Astrocyte (in vitro differentiated cells and primary cell): Measurements from ENCODE around the gene NEK7. TPM values are rescaled to one million over a fixed set of nuclear protein-coding genes. Genes with fewer than 3 reads are reported as not detected.

ENCODE experiments used
- DNase-seq: peaks from one replicate; pipeline ENCODE4 v3.0.0-alpha.2; 2010; ENCODE audit warnings: low read depth
- FAIRE-seq: peaks from 2 replicates; lab custom pipeline; 2011; peaks lifted over from hg19 to GRCh38; lab: Jason Lieb, UNC
- H2AFZ ChIP-seq: 2 replicates; pipeline ENCODE4 v1.6.0; 2012; ENCODE audit warnings: low read depth, low read length, inconsistent platforms
- H3K27ac ChIP-seq: 2 replicates; pipeline ENCODE4 v1.5.1; 2011; ENCODE audit warnings: low read depth, low read length, inconsistent platforms
- H3K27me3 ChIP-seq: 2 replicates; pipeline ENCODE4 v1.6.0; 2011; ENCODE audit warnings: low read length, inconsistent platforms; ENCODE audit not compliant: insufficient read depth
- H3K36me3 ChIP-seq: 2 replicates; pipeline ENCODE4 v1.5.1; 2011; ENCODE audit warnings: low read length, inconsistent platforms; ENCODE audit not compliant: insufficient read depth
- H3K4me1 ChIP-seq: 2 replicates; pipeline ENCODE4 v1.5.1; 2011; ENCODE audit warnings: low read length, inconsistent platforms; ENCODE audit not compliant: insufficient read depth
- H3K4me2 ChIP-seq: 2 replicates; pipeline ENCODE4 v1.6.0; 2012; ENCODE audit warnings: low read length, inconsistent platforms
- H3K4me3 ChIP-seq: 2 replicates; pipeline ENCODE4 v1.5.1; 2011; ENCODE audit warnings: low read depth, mild to moderate bottlenecking, low read length, inconsistent platforms; ENCODE audit not compliant: insufficient read depth
- H3K79me2 ChIP-seq: 2 replicates; pipeline ENCODE4 v1.6.0; 2012; ENCODE audit warnings: mild to moderate bottlenecking, low read length, inconsistent platforms; ENCODE audit not compliant: insufficient read depth
- H3K9ac ChIP-seq: 2 replicates; pipeline ENCODE4 v1.6.0; 2012; ENCODE audit warnings: mild to moderate bottlenecking, low read length, inconsistent platforms
- H3K9me3 ChIP-seq: 2 replicates; pipeline ENCODE4 v1.5.1; 2012; ENCODE audit warnings: low read depth, mild to moderate bottlenecking, low read length, inconsistent platforms; ENCODE audit not compliant: insufficient read depth
- H4K20me1 ChIP-seq: 2 replicates; pipeline ENCODE4 v1.6.0; 2012; ENCODE audit warnings: low read length, inconsistent platforms; ENCODE audit not compliant: insufficient read depth
- H3K27ac Mint-ChIP-seq: one replicate; pipeline ENCODE4 v1.8.0; 2021; ENCODE audit warnings: mild to moderate bottlenecking, mixed read lengths; ENCODE audit not compliant: unreplicated experiment
- H3K27me3 Mint-ChIP-seq: one replicate; pipeline ENCODE4 v1.8.0; 2021; ENCODE audit warnings: low read depth, mixed read lengths; ENCODE audit not compliant: unreplicated experiment
- H3K36me3 Mint-ChIP-seq: one replicate; pipeline ENCODE4 v1.8.0; 2021; ENCODE audit warnings: low read depth, mixed read lengths; ENCODE audit not compliant: unreplicated experiment
- H3K4me1 Mint-ChIP-seq: one replicate; pipeline ENCODE4 v1.8.0; 2021; ENCODE audit warnings: low read depth, mixed read lengths; ENCODE audit not compliant: unreplicated experiment
- H3K4me3 Mint-ChIP-seq: one replicate; pipeline ENCODE4 v1.8.0; 2021; ENCODE audit warnings: mild to moderate bottlenecking, moderate library complexity, mixed read lengths; ENCODE audit not compliant: unreplicated experiment
- H3K9me3 Mint-ChIP-seq: one replicate; pipeline ENCODE4 v1.8.0; 2021; ENCODE audit warnings: mild to moderate bottlenecking, mixed read lengths; ENCODE audit not compliant: unreplicated experiment
- CTCF ChIP-seq: IDR thresholded peaks from 2 replicates; pipeline ENCODE4 v1.5.1; 2011; ENCODE audit warnings: low read depth, mild to moderate bottlenecking, inconsistent platforms, low read length, moderate library complexity; ENCODE audit not compliant: insufficient read depth
- EZH2 ChIP-seq: IDR thresholded peaks from 2 replicates; pipeline ENCODE4 v1.6.1; 2012; ENCODE audit warnings: mild to moderate bottlenecking, low read length, inconsistent platforms; ENCODE audit not compliant: insufficient read depth
- total RNA-seq: library from RNA; stranded (reverse); gene quantifications from 2 replicates; pipeline ENCODE4 v1.2.1, GENCODE V29; 2021

Gene NEK7
- total RNA-seq, 1 donor from 2014 or later = 125 TPM

GRCh38 chr1:198253259-198253658 is 96.5 kb downstream of the NEK7 start:
- H3K36me3 ChIP-seq = no peaks in the 10 kb centered on the region
- H3K9me3 ChIP-seq = no peaks in the 10 kb centered on the region
- H3K9me3 Mint-ChIP-seq = peaks cover 4% of the 10 kb centered on the region
- no peaks in the 10 kb centered on the region for H3K27me3 Mint-ChIP-seq
- peak overlapping the region; percentile 24 for H3K4me2 ChIP-seq
- no peak for DNase-seq
- H3K27ac Mint-ChIP-seq = no peak overlapping the region
- no peak overlapping the region for H3K4me3 ChIP-seq
- H2AFZ ChIP-seq = no peak overlapping the region
- H3K9ac ChIP-seq = peak overlapping the region; percentile 10
- FAIRE-seq = no peak
- H3K27ac ChIP-seq = peak overlapping the region; percentile 33
- H3K4me3 Mint-ChIP-seq = no peak overlapping the region
- H3K27me3 ChIP-seq = no peaks in the 10 kb centered on the region
- no peak for TF ChIP-seq EZH2
- TF ChIP-seq CTCF = no peak
- peaks cover 9% of the 10 kb centered on the region for H3K4me1 ChIP-seq
- peaks cover 2% of the 10 kb centered on the region for H3K36me3 Mint-ChIP-seq
- peaks cover 47% of the 10 kb centered on the region for H3K79me2 ChIP-seq
- H4K20me1 ChIP-seq = peaks cover 2% of the 10 kb centered on the region
- peaks cover 23% of the 10 kb centered on the region for H3K4me1 Mint-ChIP-seq

DNA sequence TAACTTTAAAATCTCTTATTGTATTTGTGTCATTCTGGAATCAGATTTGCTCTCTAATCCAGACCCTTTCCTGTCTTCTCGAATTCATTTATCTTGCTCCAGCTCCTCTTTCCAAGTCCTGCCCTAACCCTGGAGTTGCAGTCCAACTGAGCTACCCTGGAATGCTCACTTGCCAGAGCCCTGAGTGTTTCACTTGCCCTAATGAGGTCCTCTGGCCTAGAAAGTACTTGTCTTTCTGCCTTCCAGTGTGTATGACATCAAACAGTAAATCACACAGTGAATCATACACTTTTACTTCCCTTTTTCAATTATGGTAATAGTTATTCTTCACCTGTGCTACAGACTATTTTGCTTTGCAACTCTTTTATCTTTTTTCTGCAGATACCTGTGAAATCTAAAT is 96.9 kb downstream of the NEK7 start:
- Histone ChIP-seq H4K20me1 (peaks cover 2% of the 10 kb centered on the region), H3K9me3 (no peaks in the 10 kb centered on the region), H3K9ac (peak overlapping the region; percentile 10), H3K4me2 (peak overlapping the region; percentile 24), H3K4me1 (peaks cover 11% of the 10 kb centered on the region), H3K36me3 (no peaks in the 10 kb centered on the region), H3K27me3 (no peaks in the 10 kb centered on the region), H3K4me3 (no peak overlapping the region), H3K27ac (peak overlapping the region; percentile 33), H2AFZ (no peak overlapping the region), H3K79me2 (peaks cover 44% of the 10 kb centered on the region)
- Mint-ChIP-seq H3K36me3 (peaks cover 2% of the 10 kb centered on the region), H3K27me3 (no peaks in the 10 kb centered on the region), H3K4me1 (peaks cover 23% of the 10 kb centered on the region), H3K27ac (peak overlapping the region; percentile 48), H3K9me3 (peaks cover 4% of the 10 kb centered on the region), H3K4me3 (no peak overlapping the region)
- peak; percentile 85 for DNase-seq
- no peak for TF ChIP-seq EZH2
- no peak for TF ChIP-seq CTCF
- FAIRE-seq = no peak

- TF ChIP-seq EZH2 (no peak), CTCF (no peak)
- no peaks in the 10 kb centered on the region for H3K36me3 ChIP-seq
- peaks cover 17% of the 10 kb centered on the region for H3K4me1 ChIP-seq
- FAIRE-seq = no peak
- peaks cover 52% of the 10 kb centered on the region for H3K79me2 ChIP-seq
- Mint-ChIP-seq H3K4me3 (no peak overlapping the region), H3K27ac (no peak overlapping the region), H3K4me1 (peaks cover 28% of the 10 kb centered on the region), H3K36me3 (peaks cover 2% of the 10 kb centered on the region), H3K9me3 (peaks cover 4% of the 10 kb centered on the region), H3K27me3 (no peaks in the 10 kb centered on the region)
- H3K27me3 ChIP-seq = no peaks in the 10 kb centered on the region
- no peaks in the 10 kb centered on the region for H3K9me3 ChIP-seq
- H2AFZ ChIP-seq = no peak overlapping the region
- no peak for DNase-seq
- no peak overlapping the region for H3K4me2 ChIP-seq
- peaks cover 2% of the 10 kb centered on the region for H4K20me1 ChIP-seq
- no peak overlapping the region for H3K27ac ChIP-seq
- no peak overlapping the region for H3K9ac ChIP-seq
- H3K4me3 ChIP-seq = no peak overlapping the region
Measured at GRCh38 chr1:198254521-198254920, 97.7 kb downstream of the NEK7 start.
